Choroid plexus epithelial cell (primary cell): Measurements from ENCODE around the gene STIP1.

Source experiments
- DNase-seq: peaks from one replicate; pipeline ENCODE4 v3.0.0-alpha.2; 2010; ENCODE audit warnings: low read depth
- H3K4me3 ChIP-seq: 2 replicates; pipeline ENCODE4 v1.5.1; 2011; ENCODE audit warnings: low read depth, mild to moderate bottlenecking, control low read depth, low read length, moderate library complexity
- TF ChIP-seq, protein P1 (sequence below): conservative IDR thresholded peaks from 2 replicates; pipeline ENCODE4 v1.5.1; 2011; ENCODE audit warnings: low read depth, mild to moderate bottlenecking, control low read depth, inconsistent platforms, low read length, moderate library complexity

STIP1 gene

DNA sequence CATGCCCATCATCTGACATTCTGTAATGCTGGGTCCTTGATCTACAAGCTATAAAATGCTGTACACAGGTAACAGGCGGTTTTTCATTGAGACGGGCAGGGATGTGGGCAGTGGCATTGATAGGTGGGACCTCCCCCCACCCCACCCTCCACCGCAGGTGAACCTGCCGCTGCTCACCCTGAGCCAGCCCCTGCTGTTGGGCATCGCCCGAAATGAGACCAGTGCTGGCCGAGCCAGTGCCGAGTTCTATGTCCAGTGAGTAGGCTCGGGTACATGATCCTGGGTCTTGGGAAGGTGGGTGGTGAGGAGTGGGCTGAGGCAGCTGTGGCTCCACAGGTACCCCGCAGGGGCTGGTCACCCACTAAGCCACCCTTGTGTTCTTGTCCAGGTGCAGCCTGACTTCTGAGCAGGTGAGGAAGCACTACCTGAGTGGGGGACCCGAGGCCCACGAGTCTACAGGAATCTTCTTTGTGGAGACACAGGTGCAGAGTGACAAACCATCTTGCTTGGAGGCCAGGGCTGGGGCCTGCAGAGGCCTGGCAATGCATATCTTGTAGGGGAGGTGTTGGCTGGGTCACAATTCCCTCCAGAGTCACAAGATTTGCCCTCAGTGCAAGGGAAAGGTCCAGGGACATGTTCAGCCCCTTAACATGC lies 43.2 kb downstream of the STIP1 start:
- no peak overlapping the region for H3K4me3 ChIP-seq
- TF ChIP-seq, protein P1, sequence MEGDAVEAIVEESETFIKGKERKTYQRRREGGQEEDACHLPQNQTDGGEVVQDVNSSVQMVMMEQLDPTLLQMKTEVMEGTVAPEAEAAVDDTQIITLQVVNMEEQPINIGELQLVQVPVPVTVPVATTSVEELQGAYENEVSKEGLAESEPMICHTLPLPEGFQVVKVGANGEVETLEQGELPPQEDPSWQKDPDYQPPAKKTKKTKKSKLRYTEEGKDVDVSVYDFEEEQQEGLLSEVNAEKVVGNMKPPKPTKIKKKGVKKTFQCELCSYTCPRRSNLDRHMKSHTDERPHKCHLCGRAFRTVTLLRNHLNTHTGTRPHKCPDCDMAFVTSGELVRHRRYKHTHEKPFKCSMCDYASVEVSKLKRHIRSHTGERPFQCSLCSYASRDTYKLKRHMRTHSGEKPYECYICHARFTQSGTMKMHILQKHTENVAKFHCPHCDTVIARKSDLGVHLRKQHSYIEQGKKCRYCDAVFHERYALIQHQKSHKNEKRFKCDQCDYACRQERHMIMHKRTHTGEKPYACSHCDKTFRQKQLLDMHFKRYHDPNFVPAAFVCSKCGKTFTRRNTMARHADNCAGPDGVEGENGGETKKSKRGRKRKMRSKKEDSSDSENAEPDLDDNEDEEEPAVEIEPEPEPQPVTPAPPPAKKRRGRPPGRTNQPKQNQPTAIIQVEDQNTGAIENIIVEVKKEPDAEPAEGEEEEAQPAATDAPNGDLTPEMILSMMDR: no peak
- no peak for DNase-seq

DNA sequence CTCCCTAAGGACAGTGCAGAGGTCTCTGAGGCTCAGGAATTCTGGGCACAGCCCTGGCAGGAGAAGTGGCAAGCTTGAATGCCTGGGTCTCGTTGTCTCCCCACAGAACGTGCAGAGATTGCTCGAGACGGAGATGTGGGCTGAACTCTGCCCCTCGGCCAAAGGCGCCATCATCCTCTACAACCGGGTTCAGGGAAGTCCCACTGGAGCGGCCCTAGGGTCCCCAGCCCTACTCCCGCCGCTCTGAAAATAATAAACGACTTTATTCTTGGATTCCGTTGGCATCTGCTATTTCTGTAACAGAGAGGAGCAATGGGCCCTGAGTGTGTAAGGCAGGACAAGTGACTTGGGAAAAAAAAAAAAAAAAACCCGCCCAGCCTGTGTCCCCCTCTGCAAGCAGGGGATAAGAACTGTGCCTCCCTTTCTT lies 43.8 kb downstream of the STIP1 start:
- TF ChIP-seq, protein P1: no peak
- H3K4me3 ChIP-seq: peak overlapping the region; percentile 91
- DNase-seq: no peak

- DNase-seq: peak; percentile 91
- TF ChIP-seq, protein P1: no peak
- H3K4me3 ChIP-seq: peak within 1 kb of the TSS; percentile 91
Measured at GRCh38 chr11:64230171-64230984, 44.4 kb downstream of the STIP1 start, which contains the start of gene DNAJC4. TSS of gene DNAJC4 (plus strand) at chr11:64230548. CDS start at chr11:64230855, 307 bp downstream.

- TF ChIP-seq, protein P1: no peak
- DNase-seq: no peak
- peak overlapping the region; percentile 91 for H3K4me3 ChIP-seq
Measured at GRCh38 chr11:64230985-64231365, 45.0 kb downstream of the STIP1 start.

DNA sequence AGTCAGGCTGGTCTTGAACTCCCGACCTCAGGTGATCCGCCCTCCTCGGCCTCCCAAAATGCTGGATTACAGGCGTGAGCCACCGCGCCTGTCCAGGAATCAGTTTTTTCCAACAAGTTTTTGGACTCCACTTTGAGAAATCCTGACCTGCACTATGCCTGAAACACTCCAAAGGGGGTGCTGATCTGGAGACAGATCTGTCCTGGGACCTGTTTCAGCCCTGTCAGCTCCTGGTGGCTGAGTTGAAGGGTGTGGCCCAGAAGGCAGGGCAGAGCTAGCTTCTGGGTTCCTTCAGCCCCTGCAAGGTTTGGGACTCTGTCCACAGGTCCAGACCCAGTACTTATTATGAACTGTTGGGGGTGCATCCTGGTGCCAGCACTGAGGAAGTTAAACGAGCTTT lies 45.6 kb downstream of the STIP1 start:
- no peak overlapping the region for H3K4me3 ChIP-seq
- TF ChIP-seq, protein P1: no peak
- no peak for DNase-seq

DNA sequence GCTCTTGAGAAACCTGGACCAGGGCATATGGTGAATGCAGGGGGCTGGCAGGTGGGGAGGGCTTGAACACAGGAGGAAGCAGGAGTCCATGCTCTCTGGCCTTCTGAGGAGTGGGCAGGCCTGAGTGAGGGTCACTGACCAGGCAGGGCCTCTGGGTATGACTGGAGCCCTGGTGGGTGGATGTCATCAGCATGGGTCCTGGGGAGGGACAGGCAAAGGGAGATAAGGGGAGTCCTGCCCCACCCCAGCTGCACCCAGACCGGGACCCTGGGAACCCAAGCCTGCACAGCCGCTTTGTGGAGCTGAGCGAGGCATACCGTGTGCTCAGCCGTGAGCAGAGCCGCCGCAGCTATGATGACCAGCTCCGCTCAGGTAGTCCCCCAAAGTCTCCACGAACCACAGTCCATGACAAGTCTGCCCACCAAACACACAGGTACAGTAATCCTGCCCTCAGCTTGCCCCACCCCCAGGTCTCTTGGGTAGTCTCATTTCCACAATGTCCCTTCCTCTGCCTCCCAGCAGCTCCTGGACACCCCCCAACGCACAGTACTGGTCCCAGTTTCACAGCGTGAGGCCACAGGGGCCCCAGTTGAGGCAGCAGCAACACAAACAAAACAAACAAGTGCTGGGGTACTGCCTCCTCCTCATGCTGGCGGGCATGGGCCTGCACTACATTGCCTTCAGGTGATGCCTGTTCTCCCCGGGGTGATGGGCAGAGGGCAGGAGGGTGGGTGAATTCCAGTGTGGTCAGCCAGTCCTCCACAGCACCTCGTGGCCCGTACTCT lies 46.4 kb downstream of the STIP1 start:
- DNase-seq: no peak
- H3K4me3 ChIP-seq: no peak overlapping the region
- TF ChIP-seq, protein P1: no peak
